IPS-NIHi11 (cell line): Measurements from ENCODE around the gene COL23A1.
"Not testable (repeated sequence)": the region's sequence is repeated elsewhere in the genome, so short reads cannot be mapped to it uniquely, and the experiment has no call there.

ENCODE experiments used
- DNase-seq: peaks from one replicate; pipeline ENCODE4 v3.0.0; 2012; ENCODE audit warnings: mixed read lengths, low spot score

COL23A1 gene

DNA sequence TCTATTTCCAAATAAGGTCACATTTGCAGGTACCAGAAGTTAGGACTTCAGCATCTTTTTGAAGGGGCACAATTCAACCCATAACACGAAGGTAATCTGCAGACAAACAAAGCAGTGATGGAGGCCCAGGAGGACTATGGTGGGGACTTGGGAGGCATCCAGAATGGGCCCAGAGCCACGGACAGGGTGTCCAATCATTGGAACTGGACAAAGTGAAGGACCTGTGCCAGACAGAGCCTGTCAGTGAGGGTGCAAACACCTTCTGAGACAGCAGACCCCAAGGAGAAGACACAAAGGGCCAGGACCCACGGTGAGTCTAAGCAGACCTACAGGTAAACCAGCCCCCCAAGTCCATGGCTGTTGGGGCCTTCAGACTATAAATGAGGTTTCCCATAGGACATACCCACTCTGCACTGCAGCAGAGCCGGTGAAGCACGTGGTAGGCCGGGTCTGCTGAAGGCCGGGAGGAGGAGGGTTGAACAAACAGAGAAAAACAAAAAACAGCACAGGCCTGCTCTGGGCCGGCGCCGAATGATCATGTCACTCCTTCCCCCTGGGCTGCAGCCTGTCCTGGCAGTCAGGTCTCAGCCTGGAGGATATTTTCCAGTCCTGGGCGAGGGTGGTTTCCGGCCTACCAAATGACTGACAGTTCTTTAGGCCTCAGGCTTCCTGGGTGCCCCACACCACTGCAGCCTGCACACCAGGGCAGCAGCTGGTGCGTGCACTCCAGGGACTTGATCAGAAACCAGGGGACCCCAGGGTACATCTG, 84.4 kb downstream of the COL23A1 start:
- no peak for DNase-seq

DNA sequence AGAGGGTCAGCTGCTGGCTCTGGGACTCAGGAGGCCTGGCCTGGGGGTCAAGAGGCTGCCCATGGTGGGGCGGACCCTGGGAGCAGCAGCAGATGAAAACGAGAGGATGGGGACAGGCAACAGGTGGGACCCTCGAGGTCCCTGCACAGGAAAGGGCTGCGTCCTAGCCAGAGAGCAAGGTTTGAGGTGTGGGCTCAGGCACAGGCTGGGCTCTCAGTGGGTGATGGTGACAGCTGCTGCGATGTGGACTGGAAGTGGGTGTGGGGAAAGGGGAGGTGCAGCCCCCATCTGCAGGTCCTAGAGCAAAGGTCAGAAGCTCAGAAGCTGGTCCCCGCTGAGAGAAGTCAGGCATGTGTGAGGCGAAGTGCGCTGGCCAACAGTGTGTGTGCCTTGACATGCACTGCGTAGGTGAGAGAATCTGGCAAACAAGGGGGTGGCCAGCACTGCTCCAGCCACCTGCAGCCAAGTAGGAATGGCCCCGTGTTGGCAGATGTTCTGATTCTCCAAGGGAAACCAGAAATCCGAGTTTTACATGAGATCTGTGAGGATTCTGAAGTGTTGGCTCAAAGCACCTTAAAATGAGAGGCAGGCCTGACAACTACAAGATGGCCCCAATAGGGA, 85.7 kb downstream of the COL23A1 start:
- no peak for DNase-seq

DNA sequence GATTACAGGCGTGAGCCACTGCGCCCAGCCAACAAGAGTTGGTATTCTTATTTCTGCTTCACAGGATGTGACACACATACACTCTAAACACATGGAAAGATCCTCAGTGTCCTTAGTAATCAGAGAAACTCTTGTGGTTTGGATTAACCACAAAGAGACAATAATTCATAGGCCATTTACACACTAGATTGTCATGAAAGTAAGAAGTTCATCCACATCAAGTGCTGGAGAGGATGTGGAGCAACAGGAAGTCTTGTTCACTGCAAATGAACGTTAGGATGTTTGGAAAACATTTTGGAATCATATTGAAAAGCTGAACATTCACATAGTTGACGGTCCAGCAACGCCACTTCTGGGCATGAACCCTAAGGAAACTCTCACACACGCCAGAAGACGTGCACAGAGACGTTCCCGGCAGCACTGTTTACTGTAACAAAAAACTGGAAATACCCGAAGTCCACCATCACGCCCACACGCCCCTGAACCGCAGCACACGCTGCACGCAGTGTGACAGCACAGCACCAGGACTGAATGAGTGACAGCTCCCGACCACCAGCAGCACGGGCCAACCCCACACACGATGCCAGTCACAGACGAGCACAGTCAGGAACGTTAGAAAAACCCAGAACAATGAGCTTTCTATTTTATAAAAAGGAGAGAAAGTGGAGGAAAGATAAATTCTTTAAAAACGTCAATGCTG, 87.6 kb downstream of the COL23A1 start:
- no peak for DNase-seq

DNA sequence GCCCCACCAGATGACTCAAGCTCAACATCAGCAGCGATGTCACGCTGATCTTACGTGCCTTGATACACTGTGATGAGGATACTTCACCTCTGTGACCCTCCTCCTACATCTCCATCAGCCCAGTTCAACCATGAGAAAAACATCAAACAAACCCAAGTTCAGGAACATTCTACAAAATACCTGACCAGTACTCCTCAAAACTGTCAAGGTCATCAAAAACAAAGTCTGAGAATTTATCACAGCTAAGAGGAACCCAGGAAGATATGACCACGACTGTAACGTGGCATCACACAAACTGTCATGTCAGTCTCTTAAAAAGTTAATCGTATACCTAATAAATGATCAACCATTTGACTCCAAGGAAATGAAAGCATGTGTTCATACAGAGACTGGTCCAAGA, 90.8 kb downstream of the COL23A1 start:
- no peak for DNase-seq

DNA sequence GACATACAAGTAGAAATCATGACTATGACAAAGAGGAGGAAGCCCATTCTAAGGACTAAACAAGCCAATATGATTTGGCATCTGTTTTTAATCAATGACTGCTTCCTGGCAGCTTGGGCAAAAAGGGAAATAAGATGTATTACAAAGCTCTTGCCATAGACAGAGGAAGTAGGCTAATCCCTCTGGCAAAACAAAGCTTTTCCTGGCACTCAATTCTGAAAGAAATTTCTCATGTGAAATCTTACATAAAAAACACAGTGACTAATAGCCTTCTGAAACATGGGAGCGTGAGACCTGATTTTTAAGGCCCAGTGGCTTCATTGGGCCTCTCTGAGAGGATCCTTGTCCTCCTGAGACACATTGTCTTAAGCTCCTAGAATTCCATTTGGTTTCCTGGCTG, 93.6 kb downstream of the COL23A1 start:
- DNase-seq, result no peak

DNA sequence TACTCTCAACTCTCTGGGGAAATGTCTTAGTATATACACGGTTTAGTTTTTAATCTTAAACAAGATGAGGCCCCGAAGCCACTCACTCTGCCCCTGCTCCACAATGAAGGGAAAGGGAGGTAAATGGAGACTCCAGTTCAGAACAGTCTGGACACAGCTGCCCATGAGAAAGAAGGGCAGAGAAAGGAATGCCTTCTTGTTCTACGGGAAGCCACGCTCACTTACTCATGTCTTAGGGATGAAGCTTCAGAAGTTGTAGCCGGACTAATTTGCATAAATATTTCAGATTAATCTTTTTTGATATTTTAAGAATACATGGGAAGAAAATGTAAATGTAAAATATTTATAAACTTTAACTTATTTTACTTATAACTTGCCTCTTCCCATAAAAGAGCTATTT, 94.0 kb downstream of the COL23A1 start:
- DNase-seq, result no peak

DNA sequence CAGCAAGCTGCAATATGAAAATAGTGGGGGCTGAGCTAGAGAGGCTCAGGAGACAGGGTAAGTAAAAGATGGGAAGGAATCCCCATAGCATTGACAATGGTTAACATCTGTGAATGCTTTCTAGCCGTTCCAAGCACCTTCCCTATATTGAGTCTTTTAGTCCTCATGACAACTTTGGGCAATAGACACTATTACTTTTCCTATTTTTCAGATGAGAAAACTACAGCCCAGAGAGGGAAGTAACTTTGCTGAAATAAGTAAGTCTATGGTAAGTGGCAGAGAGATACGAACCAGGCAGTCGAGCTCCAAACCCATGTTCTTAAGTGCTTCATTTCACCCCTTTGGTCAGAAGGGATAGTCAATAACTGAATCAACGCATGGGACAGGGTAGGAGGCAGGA, 94.5 kb downstream of the COL23A1 start:
- no peak for DNase-seq

DNA sequence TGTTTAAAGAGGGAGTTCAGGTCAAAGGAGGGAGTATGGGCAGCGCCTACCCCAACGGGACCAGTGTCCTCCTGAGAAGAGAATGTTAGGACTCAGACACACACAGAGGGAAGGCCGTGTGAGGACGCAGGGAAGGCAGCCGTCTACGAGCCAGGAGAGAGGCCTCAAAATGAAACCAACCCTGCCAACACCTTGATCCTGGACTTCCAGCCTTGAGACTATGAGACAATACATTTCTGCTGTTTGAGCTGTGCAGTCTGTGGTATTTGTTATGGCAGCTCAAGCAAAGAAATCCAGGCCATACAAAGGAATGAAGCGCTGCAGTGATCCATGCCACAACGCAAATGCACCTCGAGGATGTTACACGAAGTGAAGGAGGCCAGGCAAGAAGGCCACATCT, 97.9 kb downstream of the COL23A1 start:
- no peak for DNase-seq

DNA sequence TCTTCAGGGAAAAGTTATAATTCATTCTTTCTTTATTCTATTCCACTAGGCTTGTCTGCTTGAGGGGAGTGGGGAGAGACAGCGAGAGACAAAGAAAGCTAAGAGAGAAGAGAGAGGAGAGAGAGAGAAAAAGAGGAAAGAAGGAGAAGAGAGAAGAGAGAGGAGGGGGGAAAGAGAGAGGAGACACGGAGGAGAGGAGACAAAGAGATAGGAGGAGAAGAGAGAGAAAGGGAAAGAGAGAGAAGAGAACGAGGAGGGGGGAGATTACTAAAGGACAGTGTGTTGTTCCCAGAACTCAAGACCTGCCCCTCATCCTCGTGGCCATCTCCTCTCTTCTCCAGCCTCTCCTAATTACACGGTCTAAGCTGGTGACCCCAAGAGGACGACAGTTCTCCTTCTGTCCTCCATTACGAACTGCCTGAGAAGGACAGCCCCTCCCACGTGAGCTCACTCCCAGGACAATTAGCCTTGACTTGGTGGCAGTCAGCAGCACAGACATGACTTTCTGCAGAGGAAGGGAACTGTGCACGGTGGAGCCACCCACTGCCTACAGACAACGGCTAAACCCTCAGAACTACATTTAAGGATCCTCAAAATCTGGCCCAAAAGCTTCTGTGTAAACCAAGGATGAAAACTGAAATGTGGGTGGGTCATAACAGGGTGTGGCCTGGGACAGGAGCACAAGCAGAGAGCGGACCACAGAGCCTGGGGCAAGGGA, 99.1 kb downstream of the COL23A1 start:
- no peak for DNase-seq

DNA sequence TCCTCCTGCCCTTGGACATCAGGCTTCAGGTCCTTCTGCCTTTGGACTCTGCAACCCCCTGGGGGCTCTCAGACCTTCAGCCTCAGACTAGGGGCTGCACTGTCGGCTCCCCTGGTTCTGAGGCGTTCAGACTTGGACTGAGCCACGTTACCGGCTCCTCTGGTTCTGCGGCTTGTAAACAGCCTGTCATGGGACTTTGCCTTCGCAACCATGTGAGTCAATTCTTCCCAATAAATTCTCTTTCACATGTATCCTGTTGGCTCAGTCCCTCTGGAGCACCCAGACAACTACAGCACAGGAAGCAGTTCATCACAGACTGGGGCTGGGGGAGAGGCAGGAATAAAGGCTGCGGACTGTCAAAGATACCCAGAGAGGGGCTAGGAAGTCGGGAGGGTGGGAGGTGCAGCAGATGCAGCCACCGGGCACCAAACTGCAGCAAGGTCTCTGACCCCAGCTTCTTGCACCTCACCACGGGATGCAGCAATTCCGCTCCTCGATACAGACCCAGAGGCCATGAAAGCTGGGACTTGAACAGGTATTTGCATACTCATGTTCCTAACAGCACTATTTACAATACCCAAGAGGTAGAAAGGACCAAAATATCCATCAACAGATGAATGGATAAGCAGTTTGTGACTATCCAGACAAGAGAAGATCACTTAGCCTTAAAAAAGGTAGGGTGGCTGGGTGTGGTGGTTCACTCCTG, 100.8 kb downstream of the COL23A1 start:
- DNase-seq, result no peak

DNA sequence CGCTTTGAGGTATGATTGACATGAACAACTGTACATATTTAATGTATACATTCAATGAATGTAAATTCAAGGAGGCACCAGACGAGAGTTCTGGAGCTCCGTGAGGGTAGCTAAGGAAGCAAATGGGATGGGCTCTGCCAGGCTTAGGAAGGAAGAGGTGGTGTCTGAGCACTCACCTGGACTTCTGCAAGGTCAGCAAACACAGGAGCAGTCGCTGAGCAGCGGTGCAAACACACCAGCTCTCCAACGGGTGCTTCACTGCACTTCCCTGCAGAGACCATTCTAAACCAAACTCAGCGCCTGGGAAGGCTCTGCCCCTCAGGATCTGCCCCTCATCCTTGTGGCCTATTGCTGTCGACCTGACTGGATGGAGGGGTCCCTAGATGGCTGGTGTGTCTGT, 101.5 kb downstream of the COL23A1 start:
- no peak for DNase-seq

DNA sequence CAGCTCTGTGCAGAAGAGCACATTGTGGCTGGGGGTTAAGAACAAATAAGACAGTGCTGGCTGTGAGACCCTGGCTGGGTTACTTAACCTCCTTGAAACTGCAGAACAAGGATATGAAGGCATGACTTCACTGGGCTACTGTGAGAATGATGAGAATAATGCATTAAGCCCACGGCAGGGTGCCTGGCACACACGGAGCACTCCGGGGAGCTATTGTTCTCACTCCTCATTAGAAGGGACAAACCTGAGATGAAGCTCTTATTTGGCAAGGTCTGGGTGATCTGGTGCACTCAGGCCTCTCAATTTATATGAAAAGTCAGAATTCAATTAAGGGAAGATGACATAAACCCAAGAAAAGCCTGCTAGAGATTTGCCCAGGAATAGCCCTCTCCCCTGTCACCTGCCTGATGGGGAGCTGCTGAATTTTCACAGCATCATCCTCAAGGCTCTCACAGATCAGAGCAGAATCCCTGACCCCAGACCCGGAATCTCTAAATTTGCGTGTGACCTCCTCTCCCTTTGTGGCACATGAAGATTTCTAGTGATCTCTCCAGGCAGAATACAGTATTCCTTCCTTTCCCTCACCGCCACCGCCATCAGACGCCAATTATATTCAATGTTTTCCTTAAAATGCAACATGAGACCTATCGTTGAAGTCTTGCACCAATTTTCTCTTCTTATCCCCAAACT, 102.1 kb downstream of the COL23A1 start:
- no peak for DNase-seq

DNA sequence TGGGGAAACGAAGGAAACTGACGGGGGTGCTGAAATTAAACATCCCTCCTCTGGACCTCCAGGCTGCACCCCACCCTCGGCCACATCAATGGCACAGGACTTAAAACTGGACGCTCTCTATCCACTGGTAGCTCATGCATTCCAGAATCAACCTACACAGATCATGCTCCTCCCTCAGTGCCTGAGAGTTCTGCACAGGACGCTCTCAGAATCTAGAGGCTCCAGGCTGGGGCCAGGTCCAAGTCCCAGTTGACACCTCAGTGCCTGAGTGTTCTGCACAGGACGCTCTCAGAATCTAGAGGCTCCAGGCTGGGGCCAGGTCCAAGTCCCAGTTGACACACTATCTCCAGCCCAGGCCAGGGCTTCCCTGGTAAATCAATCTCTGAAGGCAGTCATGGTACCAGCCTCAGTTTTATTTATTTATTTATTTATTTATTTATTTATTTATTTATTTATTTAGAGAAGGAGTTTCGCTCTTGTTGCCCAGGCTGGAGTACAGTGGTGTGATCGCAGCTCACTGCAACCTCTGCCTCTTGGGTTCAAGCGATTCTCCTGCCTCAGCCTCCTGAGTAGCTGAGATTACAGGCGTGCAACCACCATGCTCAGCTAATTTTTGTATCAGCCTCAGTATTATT, 103.2 kb downstream of the COL23A1 start:
- DNase-seq, result not testable (repeated sequence)

DNA sequence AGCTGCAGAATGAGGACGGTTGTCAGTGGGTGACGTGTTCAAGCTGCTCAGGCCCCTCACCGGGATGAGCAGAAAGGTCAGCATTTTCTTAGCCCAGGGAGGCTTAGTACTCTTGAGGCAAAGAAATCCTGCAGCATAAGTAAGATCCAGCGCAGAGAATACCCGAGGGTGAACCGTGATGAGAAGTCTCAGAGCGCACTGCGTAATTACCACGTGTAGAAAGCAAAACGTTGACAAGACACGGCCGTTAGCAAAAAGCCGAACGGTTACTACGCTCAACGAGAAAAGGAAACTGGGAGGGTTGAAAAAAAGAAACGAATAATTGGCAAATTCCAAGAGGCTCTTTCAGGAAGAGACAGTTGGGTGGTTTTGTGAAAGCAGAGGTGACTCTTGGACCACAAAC, 104.0 kb downstream of the COL23A1 start:
- DNase-seq, result no peak

DNA sequence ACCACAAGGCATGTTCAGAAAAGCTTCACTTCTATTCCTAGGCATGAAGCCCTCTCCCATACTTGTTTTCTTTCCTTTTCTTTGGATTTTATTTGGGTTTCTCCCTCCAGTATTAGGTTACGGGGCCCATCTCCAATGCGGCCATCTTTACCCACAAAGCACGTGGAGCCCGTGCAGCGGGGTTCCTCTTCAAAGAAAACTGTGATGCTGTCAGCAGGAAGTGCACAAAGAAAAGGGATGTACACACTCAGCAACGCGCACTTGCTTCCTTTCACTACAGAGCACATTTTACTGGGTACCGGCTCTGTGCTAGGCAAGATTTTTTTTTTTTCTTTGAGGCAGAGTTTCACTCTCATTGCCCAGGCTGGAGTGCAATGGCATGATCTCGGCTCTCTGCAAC, 106.6 kb downstream of the COL23A1 start:
- DNase-seq, result no peak

DNA sequence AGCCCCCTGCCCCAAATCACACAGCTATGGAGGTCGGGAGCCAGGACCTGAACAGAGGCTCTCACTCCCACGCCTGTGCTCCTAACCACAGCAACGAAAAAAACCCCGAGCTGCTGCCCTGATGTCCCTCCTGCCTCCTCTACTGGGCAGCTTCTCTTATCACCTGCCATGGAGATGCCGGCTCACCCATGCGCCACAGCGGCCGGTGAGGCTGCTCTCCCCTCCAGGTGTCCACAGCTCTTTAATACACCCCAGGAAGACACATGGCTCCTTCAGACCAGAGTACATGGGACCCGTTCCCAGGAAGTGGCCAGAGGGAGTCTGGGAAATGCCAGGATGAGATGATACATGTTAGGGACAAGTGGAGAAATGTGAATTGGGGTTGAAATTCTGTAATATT, 110.9 kb downstream of the COL23A1 start:
- no peak for DNase-seq

DNA sequence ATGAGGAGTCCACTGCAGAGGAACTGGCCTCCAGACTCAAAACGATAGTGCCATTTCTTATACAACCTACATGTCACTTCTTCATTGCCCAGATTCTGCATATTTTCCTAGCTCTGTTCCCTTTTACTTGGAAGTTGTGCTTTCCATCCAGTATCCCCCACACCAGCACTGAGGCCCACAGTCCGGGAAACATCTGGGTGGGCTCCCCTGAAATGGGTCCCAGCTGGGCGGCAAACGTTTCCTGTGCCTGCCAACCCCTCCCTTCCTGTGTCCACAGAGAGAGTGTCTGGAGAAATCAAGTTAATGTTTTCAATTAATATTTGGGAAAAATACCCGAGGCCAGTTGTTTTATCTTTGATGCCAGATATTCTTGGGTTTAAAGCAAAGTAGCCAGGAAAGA, 111.8 kb downstream of the COL23A1 start:
- no peak for DNase-seq

DNA sequence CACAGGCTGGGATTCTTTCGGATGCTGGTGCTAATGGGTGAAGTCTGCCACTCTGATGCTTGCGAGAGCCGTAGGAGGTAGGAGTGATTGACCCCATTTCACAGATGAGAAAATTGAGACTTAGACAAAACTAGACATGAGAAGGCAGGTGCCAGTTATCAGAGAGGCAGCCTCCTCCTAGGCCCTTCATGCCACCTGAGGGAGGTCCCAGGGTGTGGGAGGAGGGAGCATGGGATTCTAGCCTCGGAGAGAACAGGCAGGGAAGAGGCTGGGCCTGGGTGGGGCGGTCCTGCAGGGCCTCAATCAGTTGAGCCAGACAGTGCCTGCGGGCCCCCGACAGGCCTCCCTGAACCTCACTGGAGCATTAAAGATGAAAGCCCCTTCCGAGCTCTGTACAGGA, 112.4 kb downstream of the COL23A1 start:
- no peak for DNase-seq

DNA sequence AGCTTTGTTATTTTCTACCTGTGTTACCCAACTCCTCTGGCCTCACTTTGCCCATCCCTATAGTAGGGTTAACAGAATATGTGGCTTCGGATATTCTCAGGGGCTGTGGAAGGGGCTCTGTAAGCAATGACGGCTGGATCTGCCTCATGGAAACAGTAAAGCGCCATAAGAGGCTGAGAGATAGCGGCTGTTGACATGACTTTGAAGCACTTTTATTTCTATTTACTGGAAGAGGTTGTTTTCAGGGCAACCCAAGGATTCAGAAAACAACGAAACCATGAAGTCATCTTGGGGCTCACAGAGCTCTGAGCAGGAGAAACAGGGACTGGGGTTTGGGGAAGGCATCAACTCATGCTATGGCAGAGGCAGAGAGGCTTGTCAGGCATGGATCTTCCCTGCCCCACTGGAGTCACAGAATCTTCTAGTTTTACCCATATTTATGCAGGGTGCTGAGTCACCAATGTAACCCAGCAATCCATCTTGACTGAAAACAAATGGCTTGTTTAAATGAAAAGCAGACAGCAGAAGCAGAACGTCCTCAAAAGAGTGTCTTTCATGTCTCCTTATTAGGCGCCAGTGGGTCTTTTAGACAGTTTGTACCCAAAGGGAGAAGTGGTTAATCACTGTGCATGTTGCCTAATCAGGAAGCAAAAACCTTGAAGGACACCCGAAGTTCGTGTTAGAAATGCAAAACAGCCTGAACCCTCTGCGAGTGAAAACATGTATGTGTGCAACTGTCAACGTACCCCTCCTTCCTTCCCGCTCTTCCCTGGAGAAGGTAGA, 113.0 kb downstream of the COL23A1 start:
- DNase-seq, result no peak

DNA sequence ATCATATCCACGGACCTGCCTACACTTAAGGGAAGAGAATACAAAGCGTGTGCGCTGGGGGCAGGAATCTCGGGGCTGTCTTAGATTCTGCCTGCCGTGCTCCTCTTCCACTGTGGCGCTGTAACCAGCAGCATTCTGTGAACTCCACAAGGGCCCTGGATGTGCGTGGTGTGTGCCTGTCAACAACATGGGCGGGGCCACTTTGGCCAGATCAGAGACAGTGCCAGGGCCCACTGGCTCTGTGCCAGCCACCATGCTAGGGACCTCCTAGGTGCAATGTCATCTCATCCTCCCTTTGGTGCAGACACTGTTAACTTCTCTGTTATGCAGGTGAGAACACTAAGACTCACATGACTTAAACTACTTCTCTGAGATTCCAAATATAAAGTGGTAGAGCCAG, 113.7 kb downstream of the COL23A1 start:
- DNase-seq, result no peak
